ENCODE results near the gene DCD.
"Not testable (repeated sequence)": the region's sequence is repeated elsewhere in the genome, so short reads cannot be mapped to it uniquely, and the experiment has no call there.

The DCD gene

GRCh38 chr12:54648265-54648664, at the start of gene DCD:
DCD (minus strand) TSS chr12:54648365; CDS start chr12:54648303, 62 bp downstream.
- DNase-seq = no peak

GRCh38 chr12:54697851-54698250, 49.7 kb upstream of the DCD start:
- DNase-seq = no peak

DNA sequence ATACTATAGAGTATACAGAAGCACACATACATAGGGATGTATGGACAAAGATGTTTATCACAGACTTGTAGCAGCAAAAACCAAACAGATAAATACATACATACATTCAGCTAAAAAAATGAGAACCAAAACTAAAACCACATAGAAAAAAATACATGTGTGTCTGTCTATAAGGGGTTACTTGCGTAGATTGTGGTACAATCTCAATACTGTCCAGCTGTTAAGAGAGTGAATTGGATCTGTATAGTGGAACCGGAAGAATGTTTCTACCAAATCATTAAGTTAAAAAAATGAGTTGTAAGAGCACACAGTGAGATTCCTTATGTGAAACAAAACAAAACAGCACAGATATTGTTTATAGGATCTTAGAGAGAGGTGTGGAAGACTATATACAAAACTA, 44.2 kb upstream of the DCD start:
- no peak for DNase-seq

- no peak for DNase-seq
Measured at GRCh38 chr12:54689984-54690383, 41.8 kb upstream of the DCD start.

DNA sequence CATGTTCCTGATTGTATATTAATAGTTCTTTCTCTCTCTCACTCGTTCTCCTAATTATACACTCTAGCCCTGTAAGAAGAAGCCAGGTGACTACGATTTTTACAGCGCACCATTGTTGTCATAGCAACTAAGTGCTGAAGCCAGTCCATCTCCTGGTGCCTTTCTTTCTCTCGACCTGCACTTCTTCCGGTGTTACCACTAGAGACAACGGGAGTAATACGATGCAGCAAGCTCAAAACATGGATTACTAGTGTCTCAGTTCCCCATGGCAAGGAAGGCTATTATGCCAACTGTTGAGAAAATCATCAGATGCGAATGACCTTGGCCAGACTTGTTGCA, 40.8 kb upstream of the DCD start:
- no peak for DNase-seq

- DNase-seq = no peak
Measured at GRCh38 chr12:54688309-54689033, 40.3 kb upstream of the DCD start.

GRCh38 chr12:54684636-54685630, 36.8 kb upstream of the DCD start:
- DNase-seq = no peak

- no peak for DNase-seq
Measured at GRCh38 chr12:54683398-54683797, 35.2 kb upstream of the DCD start.

DNA sequence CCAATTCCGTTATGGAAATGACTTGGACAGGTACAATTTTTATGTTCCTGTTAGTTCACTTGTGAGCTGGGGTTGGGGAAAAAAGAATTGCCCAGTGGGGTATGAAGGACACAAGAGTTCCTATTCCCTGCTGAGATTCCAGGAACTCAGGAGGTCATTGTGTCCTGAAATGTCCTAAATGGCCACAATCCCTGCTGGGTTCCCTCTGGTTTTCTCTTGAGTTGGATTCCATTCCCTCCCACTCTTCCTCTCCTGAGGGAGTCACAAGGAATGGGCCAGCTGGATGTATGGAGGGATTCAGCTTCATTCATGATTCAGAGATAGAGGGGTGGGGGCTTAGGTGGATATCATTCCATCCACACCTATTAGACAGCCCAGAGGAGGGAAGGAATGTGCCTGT, 34.5 kb upstream of the DCD start:
- no peak for DNase-seq

- DNase-seq = no peak
Measured at GRCh38 chr12:54680374-54680773, 32.2 kb upstream of the DCD start.

DNA sequence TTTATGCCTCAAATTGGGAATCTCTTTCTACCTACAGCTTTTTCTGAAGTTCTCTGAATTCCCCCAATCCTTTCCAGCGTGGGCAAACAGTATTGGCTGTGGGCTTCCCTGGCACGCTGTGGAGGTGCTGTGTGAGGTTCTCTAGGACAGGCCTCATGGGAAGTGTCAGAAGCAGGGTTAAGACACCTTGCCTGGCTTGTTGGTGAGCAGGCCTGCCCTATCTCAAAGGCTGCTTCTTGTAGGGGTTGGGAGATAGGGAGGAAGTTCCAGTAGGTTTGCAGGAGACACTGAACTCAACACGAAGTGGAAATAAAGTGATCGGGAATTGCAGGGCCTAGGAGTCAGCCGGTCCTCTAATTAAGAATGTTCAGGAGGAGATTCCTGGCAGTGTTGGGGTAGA, 30.0 kb upstream of the DCD start:
- no peak for DNase-seq

- DNase-seq = no peak
Measured at GRCh38 chr12:54667945-54668344, 19.8 kb upstream of the DCD start.

GRCh38 chr12:54666008-54666407, 17.8 kb upstream of the DCD start:
- DNase-seq = no peak

DNA sequence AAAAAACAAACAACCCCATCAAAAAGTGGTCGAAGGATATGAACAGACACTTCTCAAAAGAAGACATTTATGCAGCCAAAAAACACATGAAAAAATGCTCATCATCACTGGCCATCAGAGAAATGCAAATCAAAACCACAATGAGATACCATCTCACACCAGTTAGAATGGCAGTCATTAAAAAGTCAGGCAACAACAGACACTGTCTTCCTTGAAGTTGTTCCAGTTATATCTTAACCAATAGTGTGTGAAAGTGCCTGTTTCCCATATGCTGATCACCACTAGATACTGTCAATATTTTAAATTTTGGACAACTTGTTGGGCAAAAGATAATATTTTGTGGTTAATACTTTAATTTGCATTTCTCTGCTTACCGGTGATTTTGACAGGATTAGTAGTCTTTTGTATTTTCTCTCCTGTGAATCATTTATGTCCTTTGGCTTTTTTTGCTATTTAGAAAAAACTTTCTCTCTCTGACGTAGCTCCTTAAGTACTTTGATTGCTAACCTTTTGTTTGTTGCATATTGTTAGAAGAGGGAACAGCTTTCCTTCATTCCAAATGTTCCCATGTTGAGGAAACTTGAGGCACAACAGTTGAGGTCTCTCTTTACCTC, 17.0 kb upstream of the DCD start:
- not testable (repeated sequence) for DNase-seq

DNA sequence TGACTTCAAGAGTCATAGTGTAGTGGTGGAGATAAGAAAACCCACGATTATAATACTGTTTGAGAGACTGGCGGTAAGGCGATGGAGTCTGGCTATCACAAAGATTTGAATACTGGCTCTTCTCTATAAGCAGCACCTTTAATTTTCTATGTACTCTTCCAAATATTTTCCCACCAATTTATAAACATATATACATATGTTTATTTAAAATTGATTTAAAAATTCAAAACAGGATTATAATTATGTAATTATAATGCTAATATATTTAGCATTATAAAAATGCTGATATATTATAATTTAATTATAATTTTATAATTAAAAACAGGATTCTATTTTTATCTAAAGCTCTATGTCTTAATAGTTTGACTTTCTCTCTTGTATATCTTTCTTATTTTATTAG, 15.4 kb upstream of the DCD start:
- DNase-seq = no peak

DNA sequence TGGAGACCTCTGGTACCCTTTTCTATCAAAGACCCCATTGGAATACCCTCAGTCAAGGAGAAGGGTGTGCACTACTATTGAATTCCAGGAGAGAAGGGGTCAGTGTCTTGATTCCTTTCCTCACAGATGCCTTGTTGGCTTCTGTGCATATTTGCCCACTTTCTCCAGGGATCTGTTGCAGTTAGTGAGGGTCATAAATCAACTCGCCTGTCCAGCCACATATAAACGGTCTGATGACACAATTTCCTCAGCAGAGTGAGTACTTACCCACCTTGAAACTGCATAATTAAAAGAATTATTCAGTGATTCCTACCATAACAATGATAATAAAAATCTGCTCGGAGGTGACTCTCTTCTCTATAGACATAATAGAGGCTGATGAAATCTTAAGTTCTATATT, 13.9 kb upstream of the DCD start:
- no peak for DNase-seq

DNA sequence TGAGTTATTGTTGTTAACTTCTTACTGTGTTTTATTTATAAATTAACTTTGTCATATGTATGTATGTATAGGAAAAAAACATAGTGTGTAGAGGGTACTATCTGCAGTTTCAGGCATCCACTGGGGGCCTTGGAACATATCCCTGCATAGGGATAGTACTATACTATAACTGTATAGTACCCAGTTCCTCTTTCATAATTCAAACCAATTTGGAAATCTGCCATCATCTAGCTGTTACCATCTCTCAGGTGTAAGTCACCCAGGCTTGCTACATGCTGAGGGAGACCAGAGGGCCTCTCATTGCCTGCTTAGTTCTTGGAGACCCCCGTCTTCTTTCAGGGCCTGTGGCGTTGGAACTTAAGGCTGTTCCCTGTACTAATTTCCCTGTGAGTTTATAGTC, 12.9 kb upstream of the DCD start:
- DNase-seq = no peak

DNA sequence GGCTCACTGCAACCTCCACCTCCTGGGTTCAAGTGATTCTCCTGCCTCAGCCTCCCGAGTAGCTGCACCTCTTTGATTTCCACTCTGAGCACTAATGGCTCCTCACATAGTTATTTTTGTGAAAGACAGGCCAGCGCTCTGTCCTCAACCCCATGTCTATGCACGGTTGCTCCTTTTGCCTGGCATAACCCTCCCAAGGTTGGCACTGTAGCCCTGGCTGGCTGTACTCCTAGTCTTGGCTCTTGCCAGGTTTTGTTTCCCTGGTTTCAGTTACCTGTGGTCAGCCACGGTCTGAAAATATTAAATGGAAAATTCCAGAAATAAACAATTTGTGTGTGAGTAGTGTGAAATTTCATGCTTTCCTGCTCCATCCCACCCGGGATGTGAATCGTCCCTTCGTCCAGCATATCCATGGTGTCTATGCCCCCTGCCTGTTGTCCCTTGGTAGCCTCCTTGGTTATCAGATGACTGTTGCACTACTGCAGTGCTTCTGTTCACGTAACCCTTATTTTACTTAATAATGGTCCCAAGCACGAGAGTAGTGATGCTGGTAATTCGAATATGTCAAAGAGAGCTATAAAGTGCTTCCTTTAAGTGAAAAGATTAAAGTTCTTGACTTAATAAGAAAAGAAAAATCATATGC, 12.3 kb upstream of the DCD start:
- no peak for DNase-seq

- DNase-seq = peak in 3 of 6 experiments; percentile 3 to 10 (median 9)
Measured at GRCh38 chr12:54658306-54659264, 10.4 kb upstream of the DCD start.

DNA sequence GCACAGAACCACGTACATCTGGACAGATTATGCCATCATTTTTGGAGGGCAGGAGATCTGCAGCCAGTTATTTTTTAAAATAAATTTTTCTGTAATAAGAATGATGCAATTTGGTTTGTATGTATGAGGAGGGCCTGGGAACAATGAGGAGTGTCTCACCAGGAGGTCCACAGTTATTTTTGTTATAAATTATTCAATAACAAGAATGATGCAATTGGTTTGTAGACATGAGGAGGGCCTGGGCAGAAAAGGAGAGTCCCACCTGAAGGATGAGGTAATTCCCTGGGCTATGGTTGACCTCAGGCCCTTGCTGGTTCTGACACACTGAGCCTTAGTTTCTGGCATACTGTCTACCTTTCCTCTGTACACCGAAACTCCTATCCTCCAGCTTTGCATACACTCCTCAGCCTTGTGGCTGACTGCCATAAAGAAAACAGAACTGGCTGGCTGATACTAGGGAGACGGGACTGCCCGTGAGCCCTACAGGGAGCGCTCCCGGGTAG, 9.0 kb upstream of the DCD start:
- DNase-seq = no peak

DNA sequence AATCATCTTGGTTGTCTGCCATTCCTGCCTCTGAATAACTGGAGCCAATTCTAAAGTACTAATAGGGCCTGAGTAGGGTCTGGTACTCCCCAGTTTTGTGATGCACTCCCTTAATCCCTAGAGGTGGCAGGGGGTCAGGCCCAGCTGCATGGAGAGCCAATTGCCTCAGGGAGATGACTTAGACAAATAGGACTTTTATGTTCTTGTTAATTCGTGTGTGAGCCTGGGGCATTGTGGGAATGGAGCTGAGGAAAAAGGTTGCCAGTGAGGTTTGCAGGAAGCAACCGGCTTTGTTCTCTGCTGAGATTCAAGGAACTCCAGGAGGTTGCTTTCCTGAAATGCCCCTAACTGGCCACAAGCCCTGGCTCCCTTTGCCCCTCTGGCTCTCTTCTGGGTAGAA, 6.8 kb upstream of the DCD start:
- no peak for DNase-seq

DNA sequence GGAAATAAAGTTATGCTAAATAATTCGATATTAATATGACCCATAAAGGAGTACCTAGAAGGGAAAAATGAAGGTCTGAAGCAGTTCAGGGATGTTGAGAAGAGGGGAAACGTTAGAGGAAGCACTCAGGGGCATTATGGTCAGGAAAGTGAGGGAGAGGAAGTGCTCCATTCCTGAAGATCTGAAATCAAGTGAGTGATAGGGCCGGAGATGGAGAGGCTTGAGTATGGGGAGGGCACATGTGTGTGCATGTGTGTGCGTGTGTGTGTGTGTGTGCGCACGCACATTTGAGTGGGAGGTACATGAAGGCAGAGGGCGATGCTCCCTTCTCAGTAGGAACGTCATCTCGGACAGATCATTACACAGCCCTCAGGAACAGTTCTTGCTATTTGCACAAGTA, 4.9 kb upstream of the DCD start:
- DNase-seq = no peak
